ENCODE results near the gene TNRC6C.

The TNRC6C gene

DNA sequence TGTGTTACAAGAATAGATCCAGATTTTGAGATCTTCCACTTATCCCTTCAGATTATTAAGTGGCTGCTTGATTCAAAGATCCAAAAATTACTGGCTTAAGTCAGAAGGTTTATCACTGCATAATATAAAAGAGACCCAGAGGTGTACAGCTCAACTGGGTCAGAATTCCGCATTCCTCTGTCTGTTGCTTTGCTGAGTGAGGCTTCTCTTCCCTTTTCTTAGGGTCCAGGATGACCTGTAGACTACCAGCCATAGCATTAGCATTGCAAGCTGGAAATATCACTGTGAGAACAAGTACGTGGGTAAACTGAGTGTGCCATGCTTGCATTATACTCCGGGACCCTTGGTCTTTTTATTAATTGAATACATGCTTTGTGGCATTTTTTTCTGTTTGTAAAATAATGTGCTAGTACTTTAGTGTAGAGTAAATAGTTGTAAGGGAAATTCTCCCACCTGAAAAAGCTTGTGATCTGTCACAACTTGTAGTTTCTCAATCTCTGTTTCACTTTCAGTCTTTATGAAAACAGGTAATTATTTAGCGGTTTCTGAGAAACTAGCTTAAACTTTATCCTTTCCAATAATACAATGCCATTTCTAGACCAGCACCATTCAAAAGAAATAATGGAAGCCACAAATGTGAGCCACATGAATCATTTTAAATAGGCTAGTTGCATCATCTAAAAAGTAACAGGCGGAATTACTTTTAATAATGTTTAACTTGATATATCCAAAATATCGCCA is 61.6 kb downstream of the TNRC6C start:
- no peak for DNase-seq (ENCODE audit: extremely low read depth, low read depth)
- TF ChIP-seq, protein P1, sequence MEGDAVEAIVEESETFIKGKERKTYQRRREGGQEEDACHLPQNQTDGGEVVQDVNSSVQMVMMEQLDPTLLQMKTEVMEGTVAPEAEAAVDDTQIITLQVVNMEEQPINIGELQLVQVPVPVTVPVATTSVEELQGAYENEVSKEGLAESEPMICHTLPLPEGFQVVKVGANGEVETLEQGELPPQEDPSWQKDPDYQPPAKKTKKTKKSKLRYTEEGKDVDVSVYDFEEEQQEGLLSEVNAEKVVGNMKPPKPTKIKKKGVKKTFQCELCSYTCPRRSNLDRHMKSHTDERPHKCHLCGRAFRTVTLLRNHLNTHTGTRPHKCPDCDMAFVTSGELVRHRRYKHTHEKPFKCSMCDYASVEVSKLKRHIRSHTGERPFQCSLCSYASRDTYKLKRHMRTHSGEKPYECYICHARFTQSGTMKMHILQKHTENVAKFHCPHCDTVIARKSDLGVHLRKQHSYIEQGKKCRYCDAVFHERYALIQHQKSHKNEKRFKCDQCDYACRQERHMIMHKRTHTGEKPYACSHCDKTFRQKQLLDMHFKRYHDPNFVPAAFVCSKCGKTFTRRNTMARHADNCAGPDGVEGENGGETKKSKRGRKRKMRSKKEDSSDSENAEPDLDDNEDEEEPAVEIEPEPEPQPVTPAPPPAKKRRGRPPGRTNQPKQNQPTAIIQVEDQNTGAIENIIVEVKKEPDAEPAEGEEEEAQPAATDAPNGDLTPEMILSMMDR (IDR thresholded peaks at IDR 0.05; ENCODE audit: low read depth, low read length): no peak

DNA sequence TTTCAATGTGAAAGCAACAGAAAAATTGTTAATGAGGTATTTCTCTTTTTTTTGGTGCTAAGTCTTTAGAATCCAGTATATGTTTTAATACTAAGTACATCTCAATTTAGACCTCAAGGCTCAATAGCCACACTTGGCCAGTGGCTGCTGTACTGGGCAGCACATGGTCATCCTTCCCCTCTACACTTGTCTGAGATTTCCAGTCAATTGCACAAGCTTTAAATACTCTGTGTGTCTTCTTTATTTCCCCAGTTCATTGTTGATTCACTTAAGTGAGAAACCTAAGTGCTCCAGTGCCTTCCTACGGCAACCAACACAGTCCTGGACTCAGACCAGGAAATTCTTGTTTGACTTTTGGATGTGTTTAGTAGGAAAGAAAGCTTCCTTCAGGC is 62.2 kb downstream of the TNRC6C start:
- TF ChIP-seq, protein P1 (IDR thresholded peaks at IDR 0.05; ENCODE audit: low read depth, low read length): no peak

DNA sequence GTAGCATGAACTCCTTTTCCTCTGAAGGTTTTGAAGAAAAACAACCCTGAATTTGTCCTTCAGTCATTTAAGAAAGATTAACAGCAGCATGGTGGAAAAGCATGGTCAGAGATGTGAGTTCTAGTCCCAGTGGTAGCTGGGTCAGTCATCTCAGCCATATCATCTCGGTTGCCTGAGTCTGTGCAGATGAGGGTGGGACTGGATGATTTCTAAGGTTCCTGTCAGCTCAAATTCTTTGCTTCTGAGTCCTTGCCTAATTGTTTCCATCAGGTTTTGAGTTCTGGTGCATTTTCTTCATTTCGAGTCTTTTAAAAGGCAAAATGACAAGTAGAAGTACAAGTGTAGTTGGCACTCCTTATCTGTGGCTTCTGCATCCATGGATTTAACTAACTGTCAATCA is 63.9 kb downstream of the TNRC6C start:
- no peak for DNase-seq (ENCODE audit: extremely low read depth, low read depth)

More for the DNA sequence above, 62.2 kb downstream of the TNRC6C start:
- no peak for DNase-seq (ENCODE audit: extremely low read depth, low read depth)

DNA sequence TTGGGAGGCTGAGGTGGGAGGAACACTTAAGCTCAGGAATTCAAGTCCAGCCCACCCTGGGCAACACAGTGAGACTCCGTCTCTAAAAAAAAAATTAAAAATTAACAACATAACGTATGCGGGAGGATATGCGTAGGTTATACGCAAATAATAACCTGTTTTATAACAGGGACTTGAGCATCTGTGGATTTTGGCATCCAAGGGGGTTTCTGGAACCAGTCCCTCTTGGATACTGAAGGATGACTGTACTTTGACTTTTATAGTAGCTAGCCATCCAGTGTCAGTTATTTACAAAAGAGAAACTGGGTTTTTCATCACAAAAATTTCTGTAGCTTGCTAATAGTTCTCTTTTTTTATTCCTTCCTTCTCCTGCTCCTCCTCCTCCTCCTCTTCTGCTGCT is 64.5 kb downstream of the TNRC6C start:
- TF ChIP-seq, protein P1 (IDR thresholded peaks at IDR 0.05; ENCODE audit: low read depth, low read length): no peak
- DNase-seq (ENCODE audit: extremely low read depth, low read depth): no peak

More for the DNA sequence above, 63.9 kb downstream of the TNRC6C start:
- TF ChIP-seq, protein P1 (IDR thresholded peaks at IDR 0.05; ENCODE audit: low read depth, low read length): no peak

DNA sequence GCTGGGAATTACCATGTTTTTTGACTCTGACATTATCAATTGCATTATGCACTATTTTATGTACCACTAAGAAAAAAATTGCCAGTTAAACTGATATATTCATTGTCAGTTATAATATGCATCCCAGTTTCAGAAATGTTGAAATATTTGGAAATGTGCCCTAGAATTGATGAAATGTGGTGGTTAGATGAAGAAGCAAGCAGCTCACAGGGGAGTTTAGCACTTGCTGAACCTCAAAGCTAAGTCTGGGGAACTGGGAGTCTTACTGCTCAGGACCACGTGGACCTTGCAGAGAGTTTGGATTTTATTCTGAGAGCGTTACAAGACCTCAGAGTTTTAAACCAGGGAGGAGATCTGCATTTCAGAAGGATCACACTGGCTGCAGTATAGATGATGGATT is 67.9 kb downstream of the TNRC6C start:
- DNase-seq (ENCODE audit: extremely low read depth, low read depth): no peak
- TF ChIP-seq, protein P1 (IDR thresholded peaks at IDR 0.05; ENCODE audit: low read depth, low read length): no peak

DNA sequence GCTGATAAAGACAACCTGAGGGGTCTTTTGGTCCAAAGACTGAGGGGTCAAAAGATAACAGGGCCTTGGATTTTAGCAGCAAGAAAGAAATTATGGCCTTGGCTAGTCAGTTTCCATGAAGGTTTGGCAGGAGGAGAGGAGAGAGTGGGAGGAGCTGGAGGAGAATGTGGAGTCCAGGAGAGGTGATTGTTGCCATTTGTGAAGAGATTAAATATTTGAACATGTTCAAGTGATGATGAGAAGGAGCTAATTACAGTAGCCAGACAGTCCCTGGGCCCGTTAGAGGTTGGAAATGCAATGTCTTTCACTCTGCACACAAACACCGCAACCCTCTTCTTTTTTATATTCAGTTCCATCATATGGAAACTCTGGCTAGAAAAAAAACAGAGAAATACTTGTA is 68.6 kb downstream of the TNRC6C start:
- DNase-seq (ENCODE audit: extremely low read depth, low read depth): no peak
- TF ChIP-seq, protein P1 (IDR thresholded peaks at IDR 0.05; ENCODE audit: low read depth, low read length): no peak

DNA sequence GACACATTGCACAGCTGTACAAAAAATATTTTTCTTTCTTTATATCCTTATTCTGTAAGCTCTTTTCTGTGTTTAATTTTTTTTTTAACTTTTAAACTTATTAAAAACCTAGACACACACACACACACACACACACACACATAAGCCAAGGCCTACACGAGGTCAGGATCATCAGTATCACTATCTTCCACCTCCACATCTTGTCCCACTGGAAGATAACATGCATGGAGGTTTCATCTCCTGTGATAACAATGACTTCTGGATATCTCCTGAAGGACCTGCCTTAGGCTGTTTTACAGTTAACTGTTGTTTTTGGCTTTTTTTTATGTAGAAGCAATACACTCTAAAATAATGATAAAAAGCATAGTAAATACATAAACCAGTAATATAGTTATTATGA is 71.2 kb downstream of the TNRC6C start:
- DNase-seq (ENCODE audit: extremely low read depth, low read depth): no peak
- TF ChIP-seq, protein P1 (IDR thresholded peaks at IDR 0.05; ENCODE audit: low read depth, low read length): no peak
